Ovary (tissue), 9 donors: ENCODE results near the gene KCNIP1. TPM values are rescaled to one million over a fixed set of nuclear protein-coding genes. Genes with fewer than 3 reads are reported as not detected.
A peak's percentile ranks its signal among the peaks of the same experiment; 100 is the strongest.

Experiments used
- DNase-seq, 5 donors: peaks; one replicate each; pipeline ENCODE4 v3.0.0-alpha.2; 2019 to 2020
- H3K27ac ChIP-seq, 2 donors: fragments of 200-600 bp; one replicate each; pipeline versions ENCODE4 v1.5.1 to v1.8.0; 2019 to 2022
- H3K27me3 ChIP-seq: fragments of 200-600 bp; one replicate; pipeline ENCODE4 v1.8.0; 2022
- H3K36me3 ChIP-seq: fragments of 200-600 bp; sonication (generic); one replicate; pipeline ENCODE4 v1.5.1; 2019
- H3K4me1 ChIP-seq: one replicate; pipeline ENCODE4 v1.8.1; 2013; ENCODE audit warnings: mild to moderate bottlenecking, moderate library complexity; ENCODE audit not compliant: insufficient read depth
- H3K4me3 ChIP-seq: fragments of 200-600 bp; sonication (generic); one replicate; pipeline ENCODE4 v1.5.1; 2017
- H3K9me3 ChIP-seq, 2 donors: fragments of 200-600 bp in 1 of 2; sonication (generic) in 1 of 2; one replicate each; pipeline versions ENCODE4 v1.5.1 to v1.8.1; 2013 to 2019; ENCODE audit warnings: mild to moderate bottlenecking in 1 of 2, moderate library complexity in 1 of 2
- EP300 ChIP-seq: sonication (generic); formaldehyde crosslinking; IDR thresholded peaks from one replicate; pipeline ENCODE4 v1.6.1; 2017; ENCODE audit warnings: antibody characterized with exemption
- POLR2A ChIP-seq: fragments of 450-650 bp; IDR thresholded peaks from one replicate; pipeline ENCODE4 v1.6.1; 2017; ENCODE audit warnings: antibody characterized with exemption, mild to moderate bottlenecking, moderate library complexity
- WGBS, 3 donors: extraction: QIAGEN DNeasy Blood & Tissue Kit in 1 of 3; methylation state at CpG; one replicate each; pipeline versions ENCODE4 v1.1.5 to v1.1.7; 2013 to 2017; 5-methylcytosine and 5-hydroxymethylcytosine counted together
- intact Hi-C, 4 donors: fragments of 100-400 bp; cut with DNase I; formaldehyde crosslinking; loops; one replicate each; pipeline versions ENCODE4 v1.11.0 to v1.15.1; 2022 to 2023
- polyA plus RNA-seq, 2 donors: library from polyadenylated mRNA; stranded (reverse); fragments of 200-250 nt in 1 of 2; fragments of 350-450 nt in 1 of 2; fragmentation: Illumina TruSeq in 1 of 2; extraction: RNeasy Lipid Tissue Mini Kit (QIAGEN cat#74804) in 1 of 2; gene quantifications; one replicate each; pipeline ENCODE4 v1.2.3, GENCODE V29; 2013 to 2014
- total RNA-seq, 7 donors: library from RNA; depleted of rRNA in 2 of 7; stranded (reverse); fragments of >200 nt in 2 of 7; fragmentation: NEBNext Ultra II Directional in 3 of 7; extraction: Animal tissue kit (Norgen Biotek cat#: 25700) in 3 of 7; gene quantifications; one replicate each; pipeline versions ENCODE4 v1.1.0 to v1.2.4, GENCODE V29; 2016 to 2023
- TF ChIP-seq, protein P1 (sequence below), 3 donors: fragments of 450-650 bp in 2 of 3; fragments of 200-600 bp in 1 of 3; IDR thresholded peaks; one replicate each; pipeline versions ENCODE4 v1.5.1 to v1.8.0; 2016 to 2022; ENCODE audit warnings: antibody characterized with exemption in 3 of 3, mild to moderate bottlenecking in 1 of 3
- donor health status: DM: no; HTN: no; CAD: no; lungs with moderate emphysema.
- donor health status: DM: no; HTN: no; CAD: no.
- donor health status: Bipolar disorder and iron deficiency.
- donor health status: DM: yes; HTN: yes; CAD: no.
- donor health status: DM: no; HTN: no; CAD: no.
- donor health status: DM: yes; HTN: yes; CAD: no.

KCNIP1 gene
- total and polyA plus RNA-seq, 9 donors: 0.20 to 2.2 (median 0.66) TPM

DNA sequence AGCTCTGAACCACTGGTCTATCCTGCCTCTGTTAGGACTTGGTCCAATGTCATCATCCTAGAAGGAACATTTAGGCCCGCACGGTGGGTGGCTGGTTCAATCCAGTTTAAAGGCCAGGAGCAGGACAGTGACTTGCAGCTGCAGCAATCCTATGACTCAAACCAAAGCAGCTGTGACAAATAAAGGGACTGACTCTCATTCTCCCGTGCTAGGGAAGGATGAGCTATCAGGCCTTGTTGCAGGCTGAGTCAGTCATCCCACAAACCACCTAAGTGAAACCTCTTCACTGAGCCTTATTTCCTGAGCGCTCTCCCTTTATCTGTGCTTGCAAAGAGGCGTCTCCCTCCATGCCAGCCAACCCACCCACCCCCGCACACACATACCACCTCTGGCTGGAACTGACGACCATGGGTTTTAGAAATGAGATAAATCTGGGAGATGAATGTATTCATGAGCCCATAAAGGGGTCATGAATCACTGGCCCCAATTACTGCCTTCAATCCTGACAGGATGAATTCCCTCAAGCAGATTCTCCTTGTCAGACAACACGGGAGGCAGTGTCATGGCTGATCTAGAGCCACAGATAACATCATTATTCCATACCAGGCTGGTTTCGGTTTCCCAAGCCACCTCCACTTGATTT is 93.4 kb downstream of the KCNIP1 start:
- TF ChIP-seq EP300 (no peak), POLR2A (no peak)
- TF ChIP-seq, protein P1, sequence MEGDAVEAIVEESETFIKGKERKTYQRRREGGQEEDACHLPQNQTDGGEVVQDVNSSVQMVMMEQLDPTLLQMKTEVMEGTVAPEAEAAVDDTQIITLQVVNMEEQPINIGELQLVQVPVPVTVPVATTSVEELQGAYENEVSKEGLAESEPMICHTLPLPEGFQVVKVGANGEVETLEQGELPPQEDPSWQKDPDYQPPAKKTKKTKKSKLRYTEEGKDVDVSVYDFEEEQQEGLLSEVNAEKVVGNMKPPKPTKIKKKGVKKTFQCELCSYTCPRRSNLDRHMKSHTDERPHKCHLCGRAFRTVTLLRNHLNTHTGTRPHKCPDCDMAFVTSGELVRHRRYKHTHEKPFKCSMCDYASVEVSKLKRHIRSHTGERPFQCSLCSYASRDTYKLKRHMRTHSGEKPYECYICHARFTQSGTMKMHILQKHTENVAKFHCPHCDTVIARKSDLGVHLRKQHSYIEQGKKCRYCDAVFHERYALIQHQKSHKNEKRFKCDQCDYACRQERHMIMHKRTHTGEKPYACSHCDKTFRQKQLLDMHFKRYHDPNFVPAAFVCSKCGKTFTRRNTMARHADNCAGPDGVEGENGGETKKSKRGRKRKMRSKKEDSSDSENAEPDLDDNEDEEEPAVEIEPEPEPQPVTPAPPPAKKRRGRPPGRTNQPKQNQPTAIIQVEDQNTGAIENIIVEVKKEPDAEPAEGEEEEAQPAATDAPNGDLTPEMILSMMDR (IDR thresholded peaks at IDR 0.05): no peak
- 38 to 41% (median 39%) methylated on average over 9 of the region's 9 CpGs for WGBS, 3 donors
- Histone ChIP-seq H3K9me3 (no peaks in the 10 kb centered on the region), H3K4me3 (no peak overlapping the region), H3K27me3 (no peaks in the 10 kb centered on the region), H3K36me3 (no peaks in the 10 kb centered on the region), H3K4me1 (peaks cover 3% of the 10 kb centered on the region), H3K27ac (no peak overlapping the region)
- intact Hi-C loops: no loop called here
- DNase-seq: no peak

DNA sequence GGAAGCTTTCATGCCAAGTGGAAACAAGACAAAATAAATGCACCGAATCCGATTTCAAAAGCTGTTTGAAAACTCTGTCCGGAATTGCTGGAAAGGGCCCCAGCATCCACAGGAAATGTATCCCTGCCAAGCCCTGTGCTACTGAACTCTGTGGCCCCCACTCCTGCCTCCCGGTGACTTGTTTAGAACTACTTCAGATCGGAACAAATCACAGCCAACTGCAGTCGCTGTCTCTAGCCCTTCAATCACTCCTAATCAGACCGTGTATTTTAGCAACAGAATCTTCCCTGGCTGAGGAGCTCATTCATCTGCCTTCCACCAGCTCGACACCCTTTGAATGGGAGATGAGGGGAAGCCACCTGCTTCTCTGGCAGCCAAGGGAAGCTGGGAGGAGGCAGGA is 94.1 kb downstream of the KCNIP1 start:
- H3K27me3 ChIP-seq: no peaks in the 10 kb centered on the region
- H3K9me3 ChIP-seq: no peaks in the 10 kb centered on the region
- no peak for TF ChIP-seq POLR2A
- TF ChIP-seq EP300: no peak
- TF ChIP-seq, protein P1 (IDR thresholded peaks at IDR 0.05): no peak
- H3K4me1 ChIP-seq: peaks cover 3% of the 10 kb centered on the region
- no peak overlapping the region for H3K27ac ChIP-seq
- 5 to 7% (median 5%) methylated on average over 8 of the region's 8 CpGs for WGBS, 3 donors
- no peak overlapping the region for H3K4me3 ChIP-seq
- intact Hi-C loops: no loop called here
- H3K36me3 ChIP-seq: no peaks in the 10 kb centered on the region
- DNase-seq: peak in 2 of 5 donors; percentile 29 to 43

DNA sequence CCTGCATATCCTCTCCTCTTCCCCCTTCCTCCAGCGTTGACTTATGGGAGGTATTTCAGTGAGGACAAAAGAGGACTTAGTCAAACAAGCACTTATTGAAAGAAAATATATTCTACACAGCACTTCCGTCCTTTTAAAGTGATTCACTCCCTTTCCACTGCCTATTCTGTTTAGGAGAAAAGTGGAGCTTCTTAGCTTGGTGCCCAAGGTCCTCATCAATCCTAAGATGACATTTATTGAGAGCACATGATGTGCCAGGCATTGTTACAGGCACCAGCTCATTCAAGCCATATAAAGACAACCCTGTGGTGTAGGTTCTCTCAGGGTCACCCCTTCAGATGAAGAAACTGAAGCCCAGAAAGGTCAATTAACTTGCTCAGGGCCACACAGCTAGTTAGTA is 95.9 kb downstream of the KCNIP1 start:
- no peak for DNase-seq
- peaks cover 3% of the 10 kb centered on the region for H3K4me1 ChIP-seq
- no peaks in the 10 kb centered on the region for H3K36me3 ChIP-seq
- no peak overlapping the region for H3K4me3 ChIP-seq
- no peak for TF ChIP-seq POLR2A
- no peak for TF ChIP-seq EP300
- TF ChIP-seq, protein P1 (IDR thresholded peaks at IDR 0.05): no peak
- 39 to 62% (median 40%) methylated on average over 2 of the region's 2 CpGs for WGBS, 3 donors
- intact Hi-C loops: no loop called here
- no peaks in the 10 kb centered on the region for H3K27me3 ChIP-seq
- H3K27ac ChIP-seq: no peak overlapping the region
- no peaks in the 10 kb centered on the region for H3K9me3 ChIP-seq

DNA sequence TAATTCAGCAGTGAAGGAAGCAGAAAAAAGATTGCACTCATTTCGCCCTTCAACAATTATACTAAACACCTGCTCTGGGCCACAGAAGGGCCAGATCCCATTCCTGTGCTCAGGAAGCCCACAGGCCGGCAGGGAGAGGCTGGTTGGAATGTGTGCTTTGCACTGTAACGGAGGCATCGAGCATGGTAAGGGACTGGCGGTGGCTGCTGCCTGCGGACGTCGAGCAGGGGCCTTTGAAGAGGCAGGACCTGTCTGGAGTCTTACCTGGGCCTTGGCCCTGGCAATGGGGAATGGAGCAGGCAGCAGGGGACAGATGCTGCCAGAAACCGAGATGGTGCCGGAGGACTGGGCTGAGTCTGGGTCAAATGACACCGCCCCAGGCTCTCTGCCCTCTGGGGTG is 97.8 kb downstream of the KCNIP1 start:
- Histone ChIP-seq H3K27me3 (no peaks in the 10 kb centered on the region), H3K36me3 (no peaks in the 10 kb centered on the region), H3K9me3 (no peaks in the 10 kb centered on the region), H3K4me1 (peaks cover 3% of the 10 kb centered on the region), H3K27ac (no peak overlapping the region), H3K4me3 (no peak overlapping the region)
- intact Hi-C loops: loop anchor here in 1 of 4 donors (2.0 kb wide), 2 partner anchors 31 to 51 kb away; no protein-coding TSS in a partner anchor
- DNase-seq: no peak
- TF ChIP-seq, protein P1 (IDR thresholded peaks at IDR 0.05): no peak
- no peak for TF ChIP-seq EP300
- no peak for TF ChIP-seq POLR2A
- WGBS, 3 donors: 87 to 88% (median 88%) methylated on average over 11 of the region's 11 CpGs
